Thyroid gland (tissue), 4 donors: ENCODE data around the gene LMX1B.

ENCODE experiments used
- CTCF ChIP-seq, 6 experiments: fragments of 200-600 bp in 3 of 6; fragments of 450-650 bp in 3 of 6; sonication (generic) in 3 of 6; IDR thresholded peaks; one replicate each; pipeline ENCODE4 v1.5.1; 2016 to 2019; ENCODE audit warnings: antibody characterized with exemption in 6 of 6, mild to moderate bottlenecking in 2 of 6, inconsistent platforms in 1 of 6, moderate library complexity in 1 of 6
- POLR2A ChIP-seq, 2 donors: fragments of 450-650 bp; IDR thresholded peaks; one replicate each; pipeline ENCODE4 v1.6.1; 2017; ENCODE audit warnings: antibody characterized with exemption in 2 of 2, mild to moderate bottlenecking in 2 of 2, moderate library complexity in 1 of 2

- TF ChIP-seq CTCF (IDR thresholded peaks at IDR 0.05) (no peak), POLR2A (IDR thresholded peaks at IDR 0.05) (no peak)
Observed at GRCh38 chr9:126692759-126693427, 79.2 kb downstream of the LMX1B start.
